Stimulated activated CD4-positive, alpha-beta T cell treated with anti-CD3 and anti-CD28 coated beads, Interleukin-4, amount 100 ng/mL, for 48 hours (primary cell): ENCODE results near the gene SLC37A1.
"Not testable (repeated sequence)": the region's sequence is repeated elsewhere in the genome, so short reads cannot be mapped to it uniquely, and the experiment has no call there.

Experiments
- DNase-seq, 2 donors: peaks; one replicate each; pipeline ENCODE4 v3.0.0-alpha.2; 2020; ENCODE audit warnings: low read depth in 2 of 2

The SLC37A1 gene

GRCh38 chr21:42594616-42595282 is 81.1 kb downstream of the SLC37A1 start:
- DNase-seq, result no peak

GRCh38 chr21:42595283-42596187 is 81.9 kb downstream of the SLC37A1 start:
- no peak for DNase-seq

- DNase-seq, result no peak
Observed at GRCh38 chr21:42596657-42597056, 83.0 kb downstream of the SLC37A1 start.

DNA sequence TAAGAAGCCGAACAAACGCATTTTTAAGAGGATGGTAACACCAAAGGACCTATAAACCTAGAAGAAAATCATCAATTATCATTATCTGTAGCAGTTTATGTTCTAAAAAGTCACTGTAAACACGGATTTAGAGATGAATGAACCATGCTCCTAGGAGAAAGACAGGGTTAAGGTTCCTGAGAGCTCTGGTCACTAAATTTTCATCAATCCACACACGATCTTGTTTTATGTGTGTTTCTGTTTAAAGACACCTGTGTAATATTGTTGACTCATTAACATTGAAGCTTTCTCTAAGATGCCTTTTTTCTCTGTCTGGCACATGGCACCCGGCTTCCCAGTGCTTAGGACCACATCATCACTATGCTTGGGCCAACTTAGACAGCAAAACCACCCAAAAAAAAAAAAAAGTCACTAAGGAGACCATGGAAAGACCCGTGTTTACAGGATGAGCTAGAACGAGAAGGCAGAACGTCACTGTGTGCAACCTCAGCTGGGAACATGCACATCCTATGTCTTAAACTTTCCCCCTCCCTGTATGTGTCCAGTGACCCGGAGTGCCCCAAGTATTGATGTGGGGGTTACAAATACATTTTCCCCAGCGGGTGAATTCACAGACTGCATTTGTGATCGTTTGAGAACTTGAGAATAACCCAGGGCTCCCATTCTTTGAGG is 84.0 kb downstream of the SLC37A1 start:
- DNase-seq, result no peak

- DNase-seq, result no peak
Observed at GRCh38 chr21:42598159-42598735, 84.6 kb downstream of the SLC37A1 start.

DNA sequence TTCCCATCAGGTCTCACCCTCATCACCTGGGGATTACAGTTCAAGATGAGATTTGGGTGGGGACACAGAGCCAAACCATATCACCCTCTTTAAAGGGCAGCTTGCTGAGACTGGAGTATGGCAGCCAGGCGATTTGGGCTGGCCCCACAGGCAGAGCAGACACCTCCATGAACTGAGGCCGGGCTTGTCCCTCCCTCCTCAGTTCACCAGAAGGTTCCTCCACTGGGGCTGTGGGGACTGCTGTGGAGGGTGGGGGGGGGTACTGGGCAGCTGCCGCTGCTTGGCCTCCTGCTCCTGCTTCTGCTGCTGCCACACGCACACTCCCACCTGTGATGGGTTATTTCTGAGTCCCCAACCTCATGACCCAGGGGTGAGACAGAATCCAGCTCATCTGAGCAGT is 85.8 kb downstream of the SLC37A1 start:
- no peak for DNase-seq

GRCh38 chr21:42599962-42600361 is 86.3 kb downstream of the SLC37A1 start:
- DNase-seq, result no peak

- DNase-seq, result no peak
Observed at GRCh38 chr21:42601656-42602055, 88.0 kb downstream of the SLC37A1 start.

- no peak for DNase-seq
Observed at GRCh38 chr21:42607102-42607501, 93.5 kb downstream of the SLC37A1 start.

DNA sequence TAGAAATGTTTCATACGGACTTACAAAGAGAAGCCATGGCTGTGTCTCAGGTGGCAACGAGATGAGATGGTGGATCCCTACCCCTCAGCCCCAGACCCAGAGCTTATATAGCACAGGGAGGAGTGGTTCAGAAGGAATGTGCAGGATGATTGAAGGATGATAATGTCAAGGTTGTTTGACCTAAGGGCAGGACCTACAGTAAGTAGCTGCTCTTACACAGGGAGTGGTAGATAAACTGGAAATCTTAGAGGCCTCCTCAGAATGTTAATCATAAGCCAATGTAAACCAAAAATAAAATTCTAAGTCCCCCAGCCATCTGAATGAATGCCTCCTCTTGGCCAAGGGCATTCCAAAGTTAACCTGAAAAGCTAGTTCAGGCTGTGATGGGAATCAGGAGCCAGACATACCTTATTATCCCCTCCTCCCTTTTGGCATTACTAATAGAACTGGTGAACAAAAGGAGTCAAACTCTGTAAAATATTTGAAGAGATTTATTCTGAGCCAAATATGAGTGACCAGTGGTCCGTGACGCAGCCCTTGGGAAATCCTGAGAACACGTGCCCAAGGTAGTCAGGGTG is 94.0 kb downstream of the SLC37A1 start:
- DNase-seq, result no peak

DNA sequence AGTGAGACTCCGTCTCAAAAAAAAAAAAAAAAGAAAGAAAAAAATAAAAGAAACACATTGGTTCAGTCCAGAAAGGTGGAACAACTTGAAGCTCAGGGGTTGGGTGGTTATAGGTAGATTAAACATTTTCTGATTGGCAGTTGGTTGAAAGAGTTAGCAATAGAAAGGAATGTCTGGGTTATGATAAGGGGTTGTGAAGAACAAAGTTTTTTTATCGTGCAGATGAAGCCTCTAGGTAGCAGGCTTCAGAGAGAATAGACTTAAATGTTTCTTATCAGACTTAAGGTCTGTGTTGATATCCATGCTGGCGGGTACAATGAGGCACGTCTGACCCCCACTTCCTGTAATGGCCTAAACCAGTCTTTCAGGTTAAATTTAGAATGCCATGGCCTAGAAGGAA is 94.8 kb downstream of the SLC37A1 start:
- no peak for DNase-seq

DNA sequence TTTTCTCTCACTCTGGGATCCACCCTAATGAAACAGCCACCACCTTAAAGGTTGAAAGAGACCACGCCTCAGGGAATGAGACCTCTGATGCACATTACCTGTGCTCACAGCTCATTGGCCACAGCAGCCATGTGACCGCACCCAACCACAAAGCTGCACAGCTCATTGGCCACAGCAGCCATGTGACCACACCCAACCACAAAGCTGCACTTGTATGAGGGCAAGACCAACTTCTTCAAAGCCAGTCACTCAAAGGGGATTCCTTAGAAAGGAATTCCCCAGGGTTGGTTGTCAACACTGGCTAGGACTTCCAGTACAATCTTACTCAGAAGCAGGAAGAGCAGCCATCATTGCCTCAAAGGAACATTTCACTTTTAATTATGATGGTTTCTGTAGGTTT is 96.2 kb downstream of the SLC37A1 start:
- peak; percentile 38 to 53 for DNase-seq

DNA sequence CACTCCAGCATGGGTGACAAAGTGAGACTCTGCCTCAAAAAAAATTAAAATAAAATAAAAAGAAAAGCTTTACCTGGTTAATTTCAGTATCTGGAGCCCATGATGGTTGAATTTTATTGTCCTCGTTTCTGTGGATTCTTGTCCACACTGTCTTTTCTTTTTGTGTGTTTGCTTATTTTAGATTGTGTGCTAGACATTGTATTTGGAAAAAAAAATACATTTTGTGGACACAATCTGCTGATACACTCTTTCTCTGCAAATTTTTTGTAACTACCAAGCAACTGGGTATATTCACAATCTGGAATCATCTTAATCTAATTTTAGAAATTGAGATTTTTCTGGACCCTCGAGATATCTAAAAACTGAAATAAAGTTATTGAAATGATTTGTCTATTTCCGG is 98.2 kb downstream of the SLC37A1 start:
- no peak for DNase-seq

- no peak for DNase-seq
Observed at GRCh38 chr21:42612390-42612789, 98.7 kb downstream of the SLC37A1 start.

DNA sequence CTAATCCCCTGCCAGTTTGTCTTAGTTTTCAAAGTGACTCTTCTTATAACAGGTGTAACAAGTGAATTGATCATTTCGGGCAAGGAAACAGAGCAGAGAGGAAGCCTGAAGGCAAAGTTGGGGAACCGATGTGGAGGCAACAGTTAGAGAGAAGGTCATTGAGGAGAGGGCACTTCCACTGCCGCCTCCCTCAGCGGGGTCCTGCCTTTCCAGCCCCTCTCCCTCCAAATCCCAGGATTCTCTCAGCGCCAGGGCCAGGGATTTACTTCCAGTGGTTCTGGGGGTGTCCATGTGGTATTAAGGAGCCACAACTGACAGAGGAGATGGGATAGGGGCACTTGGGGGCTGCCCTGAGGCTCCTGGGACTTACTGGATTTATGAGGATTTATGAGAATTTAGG is 100.1 kb downstream of the SLC37A1 start:
- no peak for DNase-seq

GRCh38 chr21:42614396-42614795 is 100.7 kb downstream of the SLC37A1 start:
- peak in 1 of 2 donors; percentile 9 for DNase-seq

DNA sequence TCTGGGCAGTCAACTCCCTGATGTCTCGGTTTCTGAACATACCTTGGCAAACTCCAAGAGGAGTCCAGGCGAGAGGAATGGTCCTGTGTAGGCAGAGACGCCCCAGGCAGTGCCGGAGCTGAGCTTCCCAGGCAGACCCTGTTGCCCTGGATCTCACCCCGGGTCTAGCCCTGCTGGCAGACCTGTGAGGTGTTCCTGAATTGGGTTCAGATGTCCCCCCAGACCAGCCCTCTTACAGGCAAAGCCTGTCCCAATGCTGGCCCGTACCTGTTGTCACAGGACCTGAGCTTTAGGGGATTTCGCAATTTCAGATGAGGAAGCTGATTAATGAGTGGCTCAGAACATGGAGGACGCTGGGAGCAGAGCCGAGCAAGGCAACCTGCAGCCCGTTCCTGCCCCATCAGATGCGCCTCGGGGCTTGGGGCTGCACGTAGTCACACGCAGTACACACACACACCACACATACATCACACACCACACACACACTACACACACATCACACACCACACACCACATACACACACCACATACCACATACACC is 101.2 kb downstream of the SLC37A1 start:
- peak; percentile 43 to 50 for DNase-seq

GRCh38 chr21:42615377-42615776 is 101.7 kb downstream of the SLC37A1 start:
- DNase-seq, result not testable (repeated sequence)

- DNase-seq, result no peak
Observed at GRCh38 chr21:42615924-42616323, 102.3 kb downstream of the SLC37A1 start.

- no peak for DNase-seq
Observed at GRCh38 chr21:42616446-42616845, 102.8 kb downstream of the SLC37A1 start.

DNA sequence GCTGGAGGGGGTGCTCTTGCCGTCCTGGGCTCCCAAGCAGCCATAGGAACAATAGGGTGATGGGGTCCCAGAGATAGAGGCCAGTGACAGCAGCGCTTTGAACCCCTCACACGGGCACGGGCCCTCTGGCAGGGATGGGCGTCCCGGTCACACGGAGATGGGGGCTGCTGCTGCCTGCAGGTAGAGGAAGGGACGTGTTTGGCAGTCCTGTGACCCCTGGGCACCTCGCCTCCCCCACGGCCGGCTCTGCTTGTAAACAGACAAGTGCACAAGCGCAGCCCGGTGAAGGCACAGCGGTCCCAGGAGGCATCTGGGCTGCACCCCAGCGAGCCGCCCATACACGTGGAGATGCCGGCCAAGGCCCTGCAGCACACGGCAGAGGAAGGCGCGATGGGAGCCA is 103.3 kb downstream of the SLC37A1 start:
- no peak for DNase-seq

- no peak for DNase-seq
Observed at GRCh38 chr21:42617486-42617885, 103.8 kb downstream of the SLC37A1 start.
